Measurements from ENCODE around the gene ARL15. TPM values are rescaled to one million over a fixed set of nuclear protein-coding genes. Genes with fewer than 3 reads are reported as not detected.

Gene ARL15
- total and polyA plus RNA-seq, 2 donors (not counting 3 experiments of a cell fraction or from before 2014, with no cell fraction given) = 11.9 to 24.4 TPM

- H2AFZ ChIP-seq (ENCODE audit: low read depth, low read length) = no peak overlapping the region
- no peaks in the 10 kb centered on the region for H3K27me3 ChIP-seq (ENCODE audit: control insufficient read depth in 2 of 2, insufficient read depth in 2 of 2, low read length in 2 of 2)
- H3K27ac ChIP-seq (ENCODE audit: insufficient read depth, low read depth, low read length) = no peak overlapping the region
- intact Hi-C loops (cut with micrococcal nuclease) = no loop called here
- POLR2A ChIA-PET = no interaction called here
- H3K79me2 ChIP-seq (ENCODE audit: control insufficient read depth, insufficient read depth, low read length) = no peaks in the 10 kb centered on the region
- no peaks in the 10 kb centered on the region for H3K9me1 ChIP-seq (replicated peaks; ENCODE audit: control insufficient read depth, extremely low read depth, insufficient read depth, low read length)
- no peaks in the 10 kb centered on the region for H3K4me1 ChIP-seq (ENCODE audit: control insufficient read depth, extremely low read depth, insufficient read depth, low read length)
- DNase-seq (ENCODE audit: low read depth, low spot score) (no peak), FAIRE-seq (no peak)
- no peaks in the 10 kb centered on the region for H3K36me3 ChIP-seq (ENCODE audit: control insufficient read depth in 2 of 2, extremely low read depth in 1 of 2, insufficient read depth in 2 of 2, low read length in 2 of 2)
- H4K20me1 ChIP-seq (replicated peaks; ENCODE audit: control insufficient read depth, extremely low read depth, insufficient read depth, low read length) = peaks cover 2% of the 10 kb centered on the region
- no peak overlapping the region for H3K4me2 ChIP-seq (ENCODE audit: insufficient read depth, low read length)
- BruUV-seq (replicated peaks) = no TSS peak
- H3K4me3 ChIP-seq (replicated peaks in 1 of 3; ENCODE audit: insufficient read depth in 1 of 3, low read depth in 1 of 3, low read length in 3 of 3) = no peak overlapping the region
- dilution Hi-C loops (cut with MboI; ENCODE audit: extremely low pct_ligation_motif_present, low sequenced_read_pairs) = no loop called here
- no peaks in the 10 kb centered on the region for H3K9me3 ChIP-seq (replicated peaks; ENCODE audit: control insufficient read depth, insufficient read depth, low read length)
- CTCF ChIA-PET = no interaction called here
- TF ChIP-seq MYC (IDR thresholded peaks at IDR 0.05; ENCODE audit: low read depth, low read length) = no peak
- TF ChIP-seq FOS (IDR thresholded peaks at IDR 0.05; ENCODE audit: borderline replicate concordance, insufficient read depth, low read length) = no peak
- TF ChIP-seq EZH2 (IDR thresholded peaks at IDR 0.05; ENCODE audit: borderline replicate concordance, low read depth, low read length, severe bottlenecking) = no peak
- TF ChIP-seq GATA2 (IDR thresholded peaks at IDR 0.05; ENCODE audit: insufficient read depth, insufficient read length, low read depth, low read length) = no peak
- TF ChIP-seq CTCF (IDR thresholded peaks at IDR 0.05; ENCODE audit: extremely low read depth in 1 of 2, insufficient read depth in 1 of 2, low read depth in 1 of 2, low read length in 2 of 2) = no peak
- TF ChIP-seq POLR2AphosphoS5 (IDR thresholded peaks at IDR 0.05; ENCODE audit: insufficient read depth, low read depth, low read length) = no peak
- no peak for TF ChIP-seq JUN (IDR thresholded peaks at IDR 0.05; ENCODE audit: borderline replicate concordance, insufficient read depth, insufficient read length, low read depth)
- TF ChIP-seq MAX (IDR thresholded peaks at IDR 0.05; ENCODE audit: insufficient read depth, insufficient read length) = no peak
- no peak for TF ChIP-seq POLR2A (IDR thresholded peaks at IDR 0.05; ENCODE audit: low read depth, low read length)
- H3K9ac ChIP-seq (replicated peaks; ENCODE audit: extremely low read depth, insufficient read depth, low read length) = no peak overlapping the region
Observed at GRCh38 chr5:54291498-54291897, 18.9 kb downstream of the ARL15 start.

All from endothelial cell of umbilical vein (primary cell).